Measurements from ENCODE around the gene TINAGL1. TPM values are rescaled to one million over a fixed set of nuclear protein-coding genes. Genes with fewer than 3 reads are reported as not detected.
A peak's percentile ranks its signal among the peaks of the same experiment; 100 is the strongest.

TINAGL1 gene
- total and polyA plus RNA-seq, 2 of the 13 experiments (the other 11 are each of a cell fraction or from before 2014, with no cell fraction given), result 24.7 to 76.8 TPM

GRCh38 chr1:31572323-31573104 is 3.8 kb upstream of the TINAGL1 start (continued):
- no peak for TF ChIP-seq FLYWCH1 (CRISPR knock-in tag; IDR thresholded peaks at IDR 0.05)
- no peak for TF ChIP-seq ZNF275 (CRISPR knock-in tag; IDR thresholded peaks at IDR 0.05; ENCODE audit: borderline replicate concordance)
- peak; percentile 80 for TF ChIP-seq FOSL2 (CRISPR knock-in tag; IDR thresholded peaks at IDR 0.05)
- no peak for TF ChIP-seq TIGD3 (CRISPR knock-in tag; IDR thresholded peaks at IDR 0.05; ENCODE audit: borderline replicate concordance)
- peak; percentile 87 for TF ChIP-seq ARID3A (IDR thresholded peaks at IDR 0.05; ENCODE audit: low read depth, low read length)
- peak in 1 of 2 experiments; percentile 65; a peak in 2 of 4 replicates for TF ChIP-seq KLF16 (CRISPR knock-in tag; IDR thresholded peaks at IDR 0.05)
- TF ChIP-seq PAF1 (CRISPR knock-in tag; IDR thresholded peaks at IDR 0.05), result no peak
- no peak for TF ChIP-seq MYPOP (CRISPR knock-in tag; IDR thresholded peaks at IDR 0.05)
- no peak for TF ChIP-seq MTERF4 (CRISPR knock-in tag; IDR thresholded peaks at IDR 0.05)
- TF ChIP-seq ARNT2 (CRISPR knock-in tag; IDR thresholded peaks at IDR 0.05; ENCODE audit: low read depth), result no peak
- peak; percentile 82; the same call in 1 of the 2 replicates for TF ChIP-seq REPIN1 (CRISPR knock-in tag; IDR thresholded peaks at IDR 0.05; ENCODE audit: borderline replicate concordance, low read depth)
- no peak for TF ChIP-seq ZNF136 (CRISPR knock-in tag; IDR thresholded peaks at IDR 0.05; ENCODE audit: low read depth)
- TF ChIP-seq TBL1XR1 (IDR thresholded peaks at IDR 0.05; ENCODE audit: borderline replicate concordance, low read length, partially characterized antibody), result peak; percentile 24
- peak; percentile 76; the same call in 1 of the 2 replicates for TF ChIP-seq SOX5 (CRISPR knock-in tag; IDR thresholded peaks at IDR 0.05; ENCODE audit: borderline replicate concordance)
- no peak for TF ChIP-seq NFRKB (IDR thresholded peaks at IDR 0.05)
- TF ChIP-seq RXRB (CRISPR knock-in tag; IDR thresholded peaks at IDR 0.05; ENCODE audit: borderline replicate concordance), result peak; percentile 69; the same call in 1 of the 2 replicates
- TF ChIP-seq TBP (CRISPR knock-in tag; IDR thresholded peaks at IDR 0.05), result no peak
- no peak for TF ChIP-seq ZFP82 (CRISPR knock-in tag; IDR thresholded peaks at IDR 0.05; ENCODE audit: borderline replicate concordance)
- no peak for TF ChIP-seq ZNF563 (CRISPR knock-in tag; IDR thresholded peaks at IDR 0.05)
- no peak for TF ChIP-seq HES4 (CRISPR knock-in tag; IDR thresholded peaks at IDR 0.05; ENCODE audit: borderline replicate concordance)
- no peak for TF ChIP-seq ZNF343 (CRISPR knock-in tag; IDR thresholded peaks at IDR 0.05)
- TF ChIP-seq ZNF777 (CRISPR knock-in tag; IDR thresholded peaks at IDR 0.05), result no peak
- TF ChIP-seq MAX (IDR thresholded peaks at IDR 0.05), result peak; percentile 89

All from HepG2 (cell line).